Stimulated activated naive CD8-positive, alpha-beta T cell treated with anti-CD3 and anti-CD28 coated beads, Interleukin-15, Interleukin-2, amounts not matched to agents 100 U/mL and 50 U/mL, for 24 hours (primary cell): ENCODE data around the gene ACTL6B.
A peak's percentile ranks its signal among the peaks of the same experiment; 100 is the strongest.
"Not testable (repeated sequence)": the region's sequence is repeated elsewhere in the genome, so short reads cannot be mapped to it uniquely, and the experiment has no call there.

Experiments
- ATAC-seq: fragments of 150-1000 bp; cut with Tn5 transposase; one replicate; pipeline ENCODE4 v1.10.0; 2021
- DNase-seq: peaks from one replicate; pipeline ENCODE4 v3.0.0; 2021

The ACTL6B gene

DNA sequence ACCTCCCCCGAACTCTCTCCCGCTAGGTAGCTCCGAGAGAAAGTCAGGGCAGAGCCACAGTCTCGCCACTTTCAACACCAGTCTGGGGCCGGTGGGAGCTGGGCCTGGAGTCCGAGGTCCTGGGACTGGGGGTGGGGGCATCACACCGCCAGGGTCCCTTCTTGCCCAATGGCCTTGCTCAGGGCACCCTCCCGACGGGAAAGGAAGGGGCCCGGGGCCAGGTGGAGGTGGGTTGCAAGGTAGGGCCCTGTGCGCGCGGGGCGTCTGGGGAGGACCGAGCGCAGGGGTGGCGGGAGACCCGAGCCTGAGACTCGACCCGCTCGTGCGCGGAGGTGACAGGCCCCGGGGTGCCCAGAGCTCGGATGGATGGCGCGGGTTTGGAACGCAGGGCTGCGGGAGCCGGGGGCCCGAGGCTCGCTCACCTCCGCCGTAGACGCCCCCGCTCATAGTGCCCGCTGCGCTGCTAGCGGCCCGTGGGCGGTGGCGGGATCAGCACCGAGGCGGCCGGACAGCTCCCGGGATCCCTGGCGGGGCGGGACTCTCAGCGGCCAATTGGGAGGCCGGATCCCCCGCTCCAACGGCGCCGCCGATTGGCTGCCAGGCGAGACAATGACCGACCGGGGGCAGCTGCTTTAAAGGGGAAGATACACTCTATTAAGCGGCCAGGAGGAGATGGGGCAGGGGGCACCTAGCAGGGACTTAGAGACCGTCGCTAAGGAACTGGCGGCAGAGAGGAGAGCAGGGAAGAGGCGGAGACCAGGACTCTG lies at the start of gene ACTL6B:
Gene ACTL6B, minus strand, starts transcription at position 541 of the 767 bp plus-strand sequence. Its CDS starts 94 bp downstream, at position 447.
- peak; percentile 71 for DNase-seq
- ATAC-seq = peak; percentile 53

DNA sequence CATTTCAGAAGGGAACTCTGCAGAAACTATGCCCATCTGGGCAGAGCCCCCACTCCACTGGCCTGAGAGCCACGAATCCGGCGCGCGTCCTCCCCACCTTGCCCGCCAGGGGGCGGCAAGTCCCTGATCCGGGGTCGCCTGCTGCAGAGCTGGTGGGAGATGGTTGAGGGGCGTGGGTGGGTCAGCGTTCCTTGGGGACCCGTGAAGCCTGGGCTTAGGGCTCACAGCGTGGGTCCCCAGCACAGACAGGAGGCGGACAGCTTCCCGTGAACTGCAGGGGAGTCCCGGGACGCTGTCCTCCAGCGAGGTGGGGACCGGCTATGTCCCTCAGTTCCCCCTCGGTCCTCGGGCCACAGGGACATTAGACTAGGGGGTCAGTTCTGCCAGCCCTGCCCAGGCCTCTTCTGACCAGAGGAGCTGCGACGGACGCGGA lies 49.1 kb upstream of the ACTL6B start:
- ATAC-seq = peak; percentile 67
- DNase-seq = peak; percentile 92

DNA sequence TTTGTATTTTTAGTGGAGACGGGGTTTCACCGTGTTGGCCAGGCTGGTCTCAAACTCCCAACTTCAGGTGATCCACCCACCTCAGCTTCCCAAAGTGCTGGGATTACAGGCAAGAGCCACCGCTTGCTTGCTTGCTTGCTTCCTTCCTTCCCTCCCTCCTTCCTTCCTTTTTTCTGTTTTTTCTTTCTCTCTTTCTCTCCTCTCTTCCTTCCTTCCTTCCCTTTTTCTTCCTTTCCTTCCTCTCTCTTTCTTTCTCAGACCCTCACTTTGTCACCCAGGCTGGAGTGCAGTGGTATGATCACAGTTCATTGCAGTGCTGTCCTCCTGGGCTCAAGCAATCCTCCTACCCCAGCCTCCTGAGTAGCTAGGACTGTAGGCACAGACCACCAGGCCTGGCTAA lies 44.8 kb upstream of the ACTL6B start:
- ATAC-seq, DNase-seq: not testable (repeated sequence)

DNA sequence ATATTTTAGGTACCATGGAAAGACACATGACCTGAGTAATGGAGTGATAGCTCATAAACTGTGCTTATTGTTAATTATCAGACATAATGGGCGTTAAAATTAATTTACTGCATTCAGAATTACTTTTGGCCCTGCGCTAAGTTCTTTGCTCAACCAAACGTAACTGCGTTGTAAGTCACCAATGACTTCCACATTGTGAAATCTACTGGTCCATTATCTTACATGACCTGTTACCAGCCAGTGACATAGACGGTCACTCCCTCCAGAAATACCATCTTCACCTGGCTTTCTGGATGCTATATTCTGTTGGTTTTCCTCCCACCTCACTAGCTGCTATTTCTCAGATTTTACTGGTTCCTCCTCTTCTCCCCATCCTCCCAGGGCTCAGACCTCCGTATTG lies 42.8 kb upstream of the ACTL6B start:
- ATAC-seq = no peak
- DNase-seq = no peak

DNA sequence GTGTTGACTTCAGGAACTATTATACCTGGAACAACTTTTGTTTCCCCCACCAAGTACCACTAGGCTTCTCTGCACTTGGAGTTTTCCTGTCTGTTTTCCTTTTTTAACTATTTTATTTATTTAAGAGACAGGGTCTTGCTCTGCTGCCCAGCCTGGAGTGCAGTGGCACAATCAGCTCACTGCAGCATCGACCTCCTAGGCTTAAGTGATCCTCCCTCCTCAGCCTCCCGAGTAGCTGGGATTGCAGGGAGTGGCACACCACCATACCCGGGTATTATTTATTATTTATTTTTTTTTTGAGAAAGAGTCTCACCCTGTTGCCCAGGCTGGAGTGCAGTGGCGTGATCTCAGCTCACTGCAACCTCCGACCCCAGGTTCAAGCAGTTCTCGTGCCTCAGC lies 39.9 kb upstream of the ACTL6B start:
- ATAC-seq = no peak
- DNase-seq = no peak

DNA sequence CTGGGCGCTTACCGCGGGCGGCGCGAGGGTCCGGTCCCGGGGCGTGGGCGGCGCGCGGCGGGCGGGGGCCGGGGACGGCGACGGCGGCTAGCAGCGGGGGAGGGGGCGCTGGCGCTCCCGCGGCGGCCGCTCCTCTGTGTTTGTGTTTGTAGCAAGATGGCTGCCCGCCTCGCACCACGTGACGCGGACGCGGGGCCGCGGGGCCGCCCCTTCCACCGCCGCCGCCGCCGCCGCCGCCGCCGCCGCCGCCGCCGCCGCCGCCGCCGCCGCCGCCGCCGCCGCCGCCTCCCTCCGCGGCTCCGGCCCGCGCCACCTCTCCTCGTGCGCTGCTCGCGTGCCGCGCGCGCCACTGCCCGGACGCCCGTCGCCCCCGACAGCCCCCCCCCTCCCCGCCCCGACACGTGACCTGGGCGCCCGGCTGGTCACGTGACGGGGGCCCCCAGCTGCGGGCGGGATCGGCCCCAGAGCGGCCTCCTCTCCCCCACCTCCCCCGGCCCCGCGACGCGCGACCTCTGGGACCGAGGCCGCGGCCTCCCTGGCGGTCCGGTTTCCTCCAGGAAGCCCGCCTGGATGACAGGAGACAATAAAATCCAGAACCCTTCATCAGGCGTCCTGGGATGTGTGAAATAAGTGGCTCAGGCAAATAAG lies 38.0 kb upstream of the ACTL6B start, which contains the start of gene GIGYF1:
Gene GIGYF1, minus strand, starts transcription at position 153 of the 648 bp plus-strand sequence. CDS start 6,012 bp downstream, outside the sequence.
- ATAC-seq = peak; percentile 47
- DNase-seq = peak; percentile 74

DNA sequence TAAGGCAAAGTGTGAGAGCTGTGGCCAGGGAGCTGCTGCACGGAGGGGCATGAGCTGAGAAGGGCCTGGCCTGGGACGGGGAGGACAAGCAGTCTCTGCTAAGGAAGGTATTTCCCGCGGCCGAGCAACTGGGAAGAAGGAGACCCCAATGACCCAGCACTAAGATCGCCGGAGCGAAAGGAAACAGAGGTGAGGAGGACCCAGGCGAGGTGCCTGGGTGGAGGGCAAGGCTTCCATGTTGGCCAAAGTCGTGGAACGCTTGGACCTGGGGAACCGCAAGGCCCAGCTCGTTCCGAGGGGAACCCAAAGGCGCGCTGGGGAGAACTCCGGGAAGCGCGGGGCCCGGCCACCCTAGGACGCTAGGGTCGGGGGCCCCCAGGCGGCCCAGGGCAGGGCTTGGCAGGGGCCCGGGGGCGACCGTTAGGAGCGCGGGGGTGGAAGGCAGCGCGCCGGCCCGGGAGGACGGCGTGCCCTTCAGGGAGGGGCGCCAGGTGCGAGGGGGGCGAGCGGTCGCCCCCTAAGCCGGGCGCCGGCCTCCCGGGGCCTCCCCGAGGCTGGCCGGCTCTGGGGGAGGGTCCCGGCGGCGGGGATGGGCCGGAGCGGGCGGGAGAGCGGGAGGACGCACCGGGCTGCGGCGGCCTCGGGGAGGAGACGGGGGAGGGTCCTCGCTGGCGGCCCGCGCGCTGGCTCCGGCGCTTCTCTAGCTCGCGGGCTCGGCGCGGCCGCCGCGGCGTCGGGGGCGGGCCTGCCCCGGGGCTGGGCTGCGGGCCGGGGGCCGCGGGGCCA lies 37.3 kb upstream of the ACTL6B start:
- ATAC-seq (peak; percentile 28), DNase-seq (no peak)

DNA sequence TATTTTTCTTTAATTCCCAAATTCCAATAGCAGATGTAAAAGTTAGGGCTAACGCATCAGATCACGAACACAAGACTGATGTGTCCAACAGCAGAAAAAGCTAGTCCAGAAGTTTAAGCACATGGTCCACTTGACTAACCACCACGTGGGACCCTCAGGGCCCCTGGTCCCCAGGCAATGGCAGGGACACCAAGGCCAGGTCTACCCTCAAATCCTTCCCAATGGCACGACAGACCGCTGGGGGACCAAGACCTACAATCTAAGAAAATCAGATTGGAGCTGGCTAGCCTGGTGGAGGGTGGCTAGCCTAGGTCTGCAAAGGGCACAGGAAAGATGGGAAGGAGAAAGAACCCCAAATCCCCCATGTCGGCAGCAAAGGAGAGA lies 36.3 kb upstream of the ACTL6B start:
- no peak for DNase-seq

DNA sequence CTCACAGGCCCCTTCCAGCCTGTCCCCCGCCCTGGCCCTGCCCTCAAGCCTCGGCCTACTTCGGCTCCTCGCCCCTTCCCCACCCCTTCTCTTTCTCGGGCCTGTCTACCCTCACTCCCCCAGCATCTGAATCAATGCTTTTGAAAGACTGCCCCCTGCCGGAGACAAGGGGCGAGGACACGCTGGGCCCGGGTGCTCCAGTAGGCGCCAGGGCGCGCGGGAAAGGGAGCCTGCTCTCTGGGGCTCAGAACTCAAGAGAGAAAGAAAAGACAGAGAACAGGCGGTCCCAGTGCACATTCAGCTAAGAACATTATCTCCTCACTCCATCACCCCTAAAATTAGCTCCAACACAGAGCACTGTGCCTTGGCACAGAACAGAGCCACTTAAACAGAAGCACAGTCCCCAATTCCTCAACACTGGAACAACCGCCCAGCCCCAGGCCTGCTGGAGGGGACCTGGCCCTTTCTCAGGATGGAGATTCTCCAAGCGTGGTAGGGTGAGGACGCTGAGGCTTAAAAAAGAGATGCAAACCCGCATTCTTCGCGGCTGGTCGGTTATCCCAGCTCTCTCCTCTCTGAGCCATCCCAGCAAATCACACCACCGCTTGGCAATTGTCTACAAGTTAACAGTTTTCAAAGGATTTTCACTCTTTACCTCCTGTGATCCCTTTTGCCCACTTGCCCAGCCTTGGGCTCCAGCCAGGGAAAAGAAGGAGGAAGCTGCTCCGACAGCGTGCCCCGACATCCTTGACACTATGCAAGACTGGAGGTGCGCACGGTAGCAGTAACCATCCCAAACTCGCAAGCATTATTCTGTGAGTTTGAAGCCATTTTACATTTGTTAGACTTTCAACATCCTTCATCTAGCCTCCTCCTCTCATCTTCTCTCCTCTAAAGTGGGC lies 35.7 kb upstream of the ACTL6B start:
- peak; percentile 90 for DNase-seq
- peak; percentile 74 for ATAC-seq

More for the DNA sequence above, 36.3 kb upstream of the ACTL6B start:
- ATAC-seq = no peak

DNA sequence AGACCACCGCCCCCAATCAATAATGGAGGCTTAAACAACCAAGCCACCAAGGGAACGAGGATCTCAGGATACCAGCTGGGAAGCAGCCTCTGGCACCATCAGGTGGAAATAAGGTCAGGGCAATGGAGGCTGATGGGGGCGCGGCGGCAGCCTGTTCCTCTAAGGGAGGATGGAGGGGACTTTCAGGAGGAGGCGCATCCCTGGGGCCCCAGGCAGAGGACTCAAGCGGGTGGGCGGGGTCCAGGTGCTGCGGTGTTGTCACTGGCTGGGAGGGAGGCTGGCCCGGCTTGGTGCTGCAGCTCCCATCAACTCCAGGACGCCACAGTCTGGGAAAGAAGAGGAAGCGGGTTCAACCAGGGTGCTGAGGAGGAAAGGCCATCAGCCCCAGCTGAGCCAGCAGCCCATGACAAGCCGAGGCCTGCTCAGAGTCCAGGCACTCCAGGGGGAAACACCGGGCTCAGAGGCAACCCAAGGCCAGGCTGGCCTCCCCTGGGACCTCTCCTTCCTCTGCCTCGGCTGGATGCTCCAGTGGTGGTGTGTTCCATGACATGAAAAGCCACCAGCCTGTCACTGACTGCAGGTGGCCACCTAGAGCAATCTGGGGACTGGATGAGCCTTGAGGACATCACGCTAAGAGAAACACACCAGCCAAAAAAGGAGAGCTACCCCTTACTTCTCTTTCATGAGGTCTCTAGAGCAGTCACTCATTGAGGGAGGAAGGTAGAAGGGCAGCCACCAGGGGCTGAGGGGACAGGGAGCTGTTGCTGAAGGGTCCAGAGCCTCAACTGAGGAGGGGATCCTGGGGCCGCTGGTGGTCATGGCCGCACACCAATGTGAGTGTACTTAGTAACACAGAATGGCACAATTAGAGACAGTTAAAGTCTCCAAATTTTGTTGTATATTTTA lies 33.2 kb upstream of the ACTL6B start:
- ATAC-seq (no peak), DNase-seq (no peak)

DNA sequence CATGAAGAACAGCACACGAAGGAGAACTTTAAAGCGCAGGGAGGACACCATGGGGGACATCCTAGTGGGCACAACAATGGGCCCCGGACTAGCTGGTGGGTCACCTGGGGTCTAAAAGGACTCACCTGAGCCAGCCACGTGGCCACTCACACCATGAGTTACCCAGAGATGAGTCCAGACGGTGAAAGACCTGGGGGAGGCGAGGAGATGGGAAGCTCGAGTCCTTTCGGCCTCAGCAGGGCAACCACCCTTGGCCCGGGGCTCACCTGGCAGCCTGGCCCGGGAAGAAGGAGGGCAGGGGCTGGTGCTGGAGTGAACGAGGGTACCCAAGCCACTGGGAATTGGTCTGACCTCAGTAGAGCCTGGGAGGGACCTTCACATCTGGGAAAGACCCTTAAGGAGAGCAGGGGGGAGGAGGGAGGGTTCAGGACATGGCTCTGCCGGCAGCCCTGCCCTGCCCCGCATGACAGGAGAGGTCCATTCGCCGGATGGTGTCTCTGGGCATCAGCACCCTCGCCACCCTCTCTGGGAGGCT lies 32.1 kb upstream of the ACTL6B start:
- ATAC-seq = no peak
- DNase-seq = no peak

DNA sequence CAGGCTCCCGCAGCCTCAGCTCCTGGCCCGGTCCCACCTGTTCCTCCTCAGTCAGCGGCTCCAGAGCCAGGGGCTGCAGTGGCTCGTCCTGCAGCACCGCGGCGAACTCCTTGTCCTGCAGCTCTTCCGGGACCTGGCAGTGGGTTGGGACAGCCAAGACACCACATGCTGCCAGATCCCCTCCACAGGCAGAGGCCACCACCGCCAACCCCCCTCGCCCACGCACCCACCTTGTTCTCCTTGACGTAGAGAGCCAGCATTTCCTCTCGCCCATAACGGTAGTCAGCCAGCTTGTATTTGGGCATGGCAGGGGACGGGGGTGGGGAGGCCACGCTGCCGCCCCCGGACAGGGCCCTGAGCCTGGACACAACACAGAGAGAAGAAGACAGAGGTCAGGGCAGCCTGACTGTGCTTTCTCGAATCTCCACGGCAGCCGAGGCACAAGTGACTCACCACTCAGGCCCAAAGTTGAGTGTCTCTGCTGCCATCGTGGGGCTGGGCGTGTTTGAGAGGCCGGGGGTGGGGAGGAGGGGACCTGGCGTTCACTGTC lies 31.6 kb upstream of the ACTL6B start:
- no peak for DNase-seq

DNA sequence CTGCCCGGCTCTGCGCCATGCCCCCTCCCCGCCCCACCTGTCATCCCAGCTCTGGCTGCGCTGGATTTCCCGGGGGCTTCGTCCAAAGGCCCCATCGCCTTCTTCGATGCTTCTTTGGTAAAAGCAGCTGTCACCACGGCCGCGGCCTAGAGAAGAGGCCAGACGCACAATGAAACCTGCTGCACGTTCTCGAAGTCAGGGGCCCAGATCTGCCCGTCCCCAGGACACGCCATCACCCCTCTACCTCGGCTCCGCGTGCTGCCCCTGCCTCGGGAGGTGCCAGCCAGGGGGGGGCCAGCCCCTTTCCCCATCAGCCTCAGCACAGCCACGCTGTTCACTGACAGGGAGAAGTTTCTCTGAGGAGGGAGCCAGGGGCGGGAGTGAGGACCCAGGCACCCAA lies 31.0 kb upstream of the ACTL6B start:
- DNase-seq (no peak), ATAC-seq (no peak)

More for the DNA sequence above, 31.6 kb upstream of the ACTL6B start:
- ATAC-seq = no peak

DNA sequence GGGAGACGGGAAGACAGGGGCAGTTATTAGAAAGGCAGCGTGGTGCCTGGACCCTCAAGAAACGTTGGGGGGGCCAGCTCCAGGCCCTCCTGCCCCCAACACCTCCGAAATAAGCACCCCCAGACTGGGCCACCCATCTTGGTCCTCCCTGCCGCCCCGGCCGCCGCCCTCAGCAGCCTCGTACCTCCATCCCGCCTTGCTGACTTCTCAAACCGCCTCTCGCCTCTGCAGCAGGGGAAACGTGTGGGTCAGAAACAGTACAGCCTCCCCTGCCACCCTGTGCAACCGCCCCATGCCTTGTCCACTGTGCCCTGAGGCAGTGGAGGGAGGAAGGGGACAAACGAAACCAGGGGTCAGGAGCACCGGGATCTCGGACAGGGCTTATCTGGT lies 30.6 kb upstream of the ACTL6B start:
- DNase-seq = no peak
- no peak for ATAC-seq

DNA sequence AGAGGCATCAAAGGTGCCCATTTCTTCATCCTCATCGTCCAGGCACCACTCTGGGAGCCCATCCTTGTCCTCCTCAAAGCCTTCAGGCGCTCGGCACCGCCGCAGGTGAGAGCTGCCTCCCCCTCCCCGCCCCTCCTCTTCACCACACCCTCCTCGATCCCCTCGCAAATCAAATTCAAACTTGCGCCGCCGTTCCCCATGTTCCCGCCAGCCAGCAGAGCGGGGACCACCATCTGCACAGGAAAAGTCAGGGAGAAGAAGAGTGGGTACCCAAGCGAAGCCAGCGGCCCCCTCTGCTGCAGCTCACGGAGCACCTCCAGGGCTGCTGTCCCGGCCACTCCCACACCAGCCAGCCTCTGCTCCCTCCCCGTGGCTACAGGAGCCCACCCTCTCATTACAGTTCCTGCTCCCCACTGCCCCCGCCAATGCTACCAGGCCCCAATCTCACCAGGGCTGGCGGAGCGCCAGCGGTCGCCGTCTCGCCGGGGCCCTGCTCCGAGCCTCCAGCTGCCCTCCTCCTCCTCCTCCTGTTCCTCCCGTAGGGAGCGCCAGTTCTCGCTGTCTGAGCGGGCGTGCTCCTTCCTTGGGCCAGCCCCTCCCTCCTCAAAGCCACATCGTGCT lies 30.1 kb upstream of the ACTL6B start:
- DNase-seq (no peak), ATAC-seq (no peak)

DNA sequence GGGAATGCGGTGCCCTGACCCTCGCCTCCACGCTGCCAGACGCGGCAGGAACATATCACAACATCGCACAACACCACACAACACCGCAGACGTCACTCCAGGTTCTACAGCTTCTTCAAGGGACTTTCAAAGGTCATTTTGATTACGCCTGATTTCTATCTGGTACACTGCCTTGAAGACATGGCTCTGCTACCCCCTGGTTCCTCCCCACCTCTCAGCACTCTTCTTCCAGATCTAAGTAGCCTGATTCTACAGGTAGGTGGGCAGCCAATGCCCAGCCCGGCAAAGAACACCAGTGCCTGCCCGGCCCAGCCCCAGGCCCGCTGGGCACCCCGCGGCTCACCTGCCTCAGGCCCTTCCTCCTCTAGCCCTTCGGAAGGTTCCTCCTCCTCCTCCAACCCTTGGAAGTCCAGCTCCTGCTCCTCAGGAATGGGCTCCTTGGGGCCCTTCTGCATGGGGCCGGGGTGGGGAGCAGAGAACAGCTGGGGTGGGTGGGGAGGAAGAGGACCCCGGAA lies 29.4 kb upstream of the ACTL6B start:
- no peak for DNase-seq
- no peak for ATAC-seq

DNA sequence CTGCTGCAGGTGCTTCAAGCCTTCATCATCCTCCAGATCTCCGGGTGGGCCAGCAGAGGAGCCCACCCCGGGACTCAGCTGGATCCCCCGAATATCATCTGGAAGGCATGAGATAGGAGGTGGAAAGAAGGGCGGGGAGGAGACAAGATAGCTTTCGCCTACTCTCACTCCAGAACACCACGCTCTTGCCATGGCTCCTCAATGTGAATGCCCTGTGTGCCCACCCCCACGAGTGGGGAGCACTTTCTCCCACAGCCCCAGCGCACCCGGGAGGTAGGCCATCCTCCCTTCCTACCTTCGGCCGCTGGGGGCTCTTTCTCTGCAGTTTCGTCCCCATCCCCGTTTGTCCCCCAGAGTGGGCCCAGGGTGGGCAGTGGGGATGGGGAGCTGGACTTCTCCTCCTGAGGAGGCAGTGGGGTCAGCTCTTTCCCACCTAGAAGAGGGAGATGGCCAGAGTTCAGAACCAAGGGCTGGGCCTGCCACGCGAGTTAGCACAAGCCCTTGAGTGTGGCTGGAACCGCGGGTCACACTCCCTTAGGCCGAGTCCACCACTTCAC lies 28.9 kb upstream of the ACTL6B start:
- no peak for ATAC-seq
- DNase-seq = no peak

DNA sequence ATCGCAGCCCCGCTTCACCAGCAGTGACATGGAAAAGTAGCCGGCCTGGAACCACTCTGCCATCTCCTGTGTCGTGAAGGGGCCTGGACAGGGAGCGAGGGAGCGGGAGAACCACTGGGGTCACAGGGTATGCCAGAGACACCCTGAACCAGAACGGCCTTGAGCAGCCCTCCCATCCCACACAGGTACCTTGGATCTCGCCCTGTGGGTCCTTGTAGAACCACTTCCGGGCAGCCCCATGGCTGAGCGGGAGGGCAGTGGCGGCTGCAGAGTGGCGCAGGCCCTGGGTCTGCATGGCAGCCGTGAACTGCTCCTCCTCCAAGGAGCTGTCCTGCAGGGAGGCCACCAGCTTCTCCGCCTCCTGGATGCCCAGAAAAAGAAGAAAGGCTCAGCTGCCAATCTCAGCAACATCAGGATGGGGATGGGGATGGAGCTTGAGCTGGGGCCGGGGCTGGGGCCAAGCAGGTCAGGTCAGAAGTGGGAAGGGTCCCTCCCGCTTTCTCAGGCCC lies 28.3 kb upstream of the ACTL6B start:
- ATAC-seq (no peak), DNase-seq (no peak)
